GM19043 (cell line): Measurements from ENCODE around the gene NPAS3.

Experiments used
- ATAC-seq: cut with Tn5 transposase; IDR thresholded peaks from one replicate; pipeline ENCODE4 v1.9.1; 2021; ENCODE audit warnings: low read depth; ENCODE audit not compliant: unreplicated experiment

NPAS3 gene

DNA sequence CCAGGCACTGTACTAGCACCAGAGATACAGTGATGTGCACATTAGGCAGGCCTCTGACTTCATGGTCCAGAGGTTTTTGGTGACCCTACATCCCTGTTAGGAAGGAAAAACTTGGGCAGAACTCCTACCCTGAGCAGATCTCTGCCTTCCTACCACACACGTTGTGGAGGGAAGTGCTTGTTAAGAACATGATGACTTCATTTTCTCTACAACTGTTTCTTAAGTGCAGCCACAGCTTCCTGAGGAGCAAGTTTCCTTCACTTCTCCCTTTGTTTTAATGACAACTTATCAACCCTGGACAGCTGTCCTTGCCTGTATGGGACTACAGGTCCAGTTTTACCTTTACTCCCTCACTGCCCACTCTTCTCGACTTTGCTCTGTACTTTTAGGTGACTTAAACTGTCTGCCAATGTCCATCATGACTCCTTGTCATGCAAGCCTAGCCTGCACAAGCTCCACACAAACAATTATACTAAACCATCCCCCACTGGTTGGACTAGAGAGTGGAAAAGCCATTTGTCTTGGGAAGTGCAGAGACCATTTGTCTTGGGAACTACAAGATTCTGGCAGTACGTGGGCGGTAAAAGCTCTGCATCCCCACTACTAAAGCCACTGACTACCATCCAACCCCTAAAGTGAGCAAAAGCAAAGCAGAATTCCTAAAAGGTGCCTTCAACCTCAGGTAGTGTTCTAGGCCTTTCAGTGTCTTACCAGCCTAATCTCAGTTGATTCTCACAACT lies 652.4 kb downstream of the NPAS3 start:
- no peak for ATAC-seq

DNA sequence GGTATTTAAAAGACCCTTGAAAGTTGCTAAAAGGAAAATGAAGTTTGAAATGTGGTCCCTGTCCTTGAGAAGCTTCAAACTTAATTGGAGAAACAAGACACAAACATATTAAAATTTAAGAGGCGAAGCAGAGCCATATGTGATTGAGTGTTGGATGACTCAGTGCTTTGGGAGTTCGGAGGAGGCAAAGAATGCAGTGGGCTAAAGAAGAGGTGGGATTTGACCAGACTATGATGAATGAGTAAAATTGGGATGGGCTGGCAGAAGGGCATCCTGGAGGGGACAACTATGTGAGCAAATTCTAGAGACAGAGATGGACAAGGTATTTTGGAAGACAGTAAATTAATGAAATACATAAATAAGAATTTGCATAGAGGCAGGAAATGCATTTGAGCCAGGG lies 653.6 kb downstream of the NPAS3 start:
- ATAC-seq = no peak

DNA sequence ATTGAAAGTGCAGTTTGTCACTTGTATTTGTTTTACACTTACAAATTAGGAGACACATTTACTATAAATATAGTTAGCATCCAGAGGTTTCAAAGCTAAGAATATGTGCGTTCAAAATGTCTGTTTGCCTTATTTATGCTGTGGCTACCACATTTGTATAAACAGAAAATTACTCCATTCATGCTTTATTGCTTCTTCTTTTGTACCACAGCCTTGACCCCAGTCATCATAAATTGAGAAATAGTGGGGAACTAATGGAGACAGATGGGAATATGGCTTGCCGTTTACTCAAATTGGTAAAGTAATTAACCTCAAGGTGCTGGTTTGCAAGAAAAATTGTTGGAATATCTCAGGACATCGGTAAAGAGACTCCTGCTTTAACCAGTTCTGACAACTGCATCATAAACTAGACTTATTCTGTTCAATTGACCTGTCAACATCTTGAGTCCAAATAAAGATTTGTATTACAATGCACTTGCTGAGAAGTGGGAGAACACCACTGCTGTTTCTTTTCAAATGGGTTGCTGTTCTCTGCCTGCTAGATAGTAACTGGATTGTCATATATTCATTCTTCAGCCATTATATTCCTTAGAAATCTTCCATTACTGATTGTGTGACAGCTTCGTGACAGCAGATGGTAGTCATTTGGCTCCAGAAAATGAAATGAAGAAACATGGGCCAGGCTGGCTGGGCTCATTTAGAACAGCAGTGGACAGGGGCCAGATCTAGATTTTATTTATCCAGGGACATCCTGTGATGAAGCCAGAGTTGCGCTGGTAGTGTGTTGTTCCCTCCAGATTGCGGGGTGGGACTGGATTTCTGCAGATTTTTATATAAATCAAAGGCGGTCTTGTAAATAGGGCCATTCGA lies 657.8 kb downstream of the NPAS3 start:
- no peak for ATAC-seq

DNA sequence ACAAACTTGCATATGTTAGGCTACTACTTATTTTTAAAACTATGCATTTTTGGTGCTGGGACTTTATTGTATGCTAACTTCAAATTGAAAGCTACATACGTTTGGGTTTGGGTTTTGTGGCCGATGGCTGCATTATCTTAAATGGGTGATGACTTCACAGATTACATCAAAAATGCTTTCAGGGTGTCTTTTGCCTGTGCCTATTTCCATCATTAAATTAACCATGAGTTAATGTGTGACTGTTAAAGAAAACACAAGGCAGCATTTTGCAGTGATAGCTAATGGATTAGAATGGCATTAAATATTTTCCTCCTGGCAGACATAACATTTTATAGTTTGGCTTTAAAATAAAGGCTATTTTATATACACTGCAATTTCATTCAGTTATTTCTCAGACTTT lies 659.9 kb downstream of the NPAS3 start:
- no peak for ATAC-seq

DNA sequence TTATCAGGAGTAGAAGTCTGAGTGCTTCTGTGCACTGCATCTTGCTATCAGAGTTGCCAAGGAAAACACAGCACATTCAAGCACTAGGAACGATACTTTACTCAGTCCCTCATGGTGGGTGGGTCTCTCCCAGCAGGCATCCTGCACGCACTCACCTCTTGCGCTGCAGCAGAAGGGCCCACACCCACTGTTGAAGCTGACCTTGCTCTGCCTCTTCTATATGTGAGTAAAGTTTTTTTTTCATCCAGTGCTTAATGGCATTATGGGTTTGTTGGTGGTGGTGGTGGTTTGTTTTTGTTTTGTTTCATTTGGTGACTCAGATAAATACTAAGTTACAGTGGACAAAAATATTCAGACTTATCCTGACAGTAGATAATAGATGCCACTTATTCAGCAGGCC lies 663.7 kb downstream of the NPAS3 start:
- ATAC-seq = no peak

DNA sequence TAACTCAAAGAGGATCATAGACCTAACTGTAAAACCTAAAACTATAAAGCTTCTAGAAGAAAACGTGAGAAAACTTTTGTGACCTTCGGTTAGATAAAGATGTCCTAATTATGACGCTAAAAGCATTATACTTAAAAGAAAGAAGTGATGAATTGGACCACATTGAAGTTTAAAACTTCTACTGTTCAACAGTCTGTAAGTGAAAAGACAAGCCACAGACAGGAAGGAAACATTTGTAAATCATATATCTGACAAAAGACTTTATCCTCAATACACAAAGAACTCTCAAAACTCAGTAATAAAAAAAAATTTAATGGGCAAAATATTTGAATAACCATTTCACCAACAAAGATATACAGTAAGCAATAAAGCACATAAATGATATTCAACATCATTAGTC lies 667.9 kb downstream of the NPAS3 start:
- no peak for ATAC-seq

DNA sequence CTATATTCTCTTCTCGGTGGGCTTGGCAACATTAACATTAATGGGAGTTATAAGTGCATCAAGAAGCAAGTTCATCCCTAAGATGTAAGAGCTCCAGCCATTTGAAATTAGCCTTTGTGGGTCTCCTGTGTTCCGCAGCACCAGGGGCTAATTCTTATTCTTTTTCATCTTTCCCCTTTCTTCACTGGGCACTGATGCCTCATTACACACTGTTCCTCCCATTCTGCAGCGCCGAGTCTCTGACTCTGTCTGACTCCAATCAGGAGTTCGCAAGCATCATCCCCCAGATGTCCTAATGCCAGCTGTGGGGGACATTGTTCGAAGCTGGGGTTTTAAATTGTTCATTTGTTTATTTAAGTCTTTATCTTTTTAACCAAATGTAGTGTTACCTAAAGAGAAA lies 670.9 kb downstream of the NPAS3 start:
- no peak for ATAC-seq

DNA sequence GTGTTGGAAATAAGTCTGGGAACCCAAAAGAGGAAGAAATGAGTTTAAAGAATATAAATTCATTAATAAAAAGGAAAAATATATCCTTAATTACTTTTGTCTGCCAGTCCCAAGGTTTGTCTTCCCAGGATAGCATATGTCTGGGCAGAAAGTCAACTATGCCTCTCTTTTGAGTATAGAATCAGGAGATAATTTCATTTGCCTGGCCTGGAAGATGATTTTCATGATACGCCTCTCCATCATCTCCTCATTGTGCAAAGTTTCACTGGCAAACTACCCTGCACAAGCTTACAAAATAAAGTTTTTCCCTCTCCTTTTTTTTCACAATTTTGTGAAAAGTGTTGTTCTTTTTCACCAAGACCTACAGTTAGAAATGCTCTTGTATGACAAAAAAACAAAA lies 671.4 kb downstream of the NPAS3 start:
- ATAC-seq = no peak

DNA sequence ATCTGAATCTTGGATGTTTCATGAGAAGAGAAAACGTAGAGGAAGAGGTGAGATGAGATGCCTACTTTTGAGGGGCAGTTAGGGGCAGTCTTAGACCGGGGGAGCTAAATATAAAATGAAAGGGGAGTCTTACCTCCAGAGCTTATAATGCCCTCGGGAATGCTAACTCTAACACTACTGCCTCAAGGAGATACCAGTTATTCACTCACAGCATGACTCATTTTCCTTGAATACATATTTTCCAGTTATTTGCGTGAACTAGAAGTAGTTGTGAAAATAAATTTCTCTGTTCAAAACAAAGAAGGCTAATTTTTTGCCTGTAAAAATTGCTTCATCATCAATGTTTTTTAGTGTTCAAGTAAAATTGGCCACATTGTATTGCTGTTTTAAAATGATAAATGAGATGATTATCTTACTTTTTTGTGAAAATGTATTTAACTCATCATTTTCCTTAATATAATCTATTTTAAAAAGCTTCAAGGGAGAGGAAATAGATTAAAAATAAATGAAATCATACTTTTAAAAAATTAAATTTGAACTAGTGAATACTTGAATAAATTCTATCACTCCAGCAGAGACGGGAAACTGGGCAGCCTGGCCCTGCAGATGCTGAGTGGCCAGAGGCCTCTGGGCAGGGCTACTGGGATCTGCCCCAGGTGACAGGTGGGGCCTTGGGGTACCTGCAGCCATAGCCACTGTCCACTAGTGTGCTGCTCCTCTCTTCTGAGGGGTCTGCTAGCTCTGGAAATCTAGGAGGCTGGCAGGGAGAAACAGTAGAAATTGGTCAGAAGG lies 672.9 kb downstream of the NPAS3 start:
- no peak for ATAC-seq

DNA sequence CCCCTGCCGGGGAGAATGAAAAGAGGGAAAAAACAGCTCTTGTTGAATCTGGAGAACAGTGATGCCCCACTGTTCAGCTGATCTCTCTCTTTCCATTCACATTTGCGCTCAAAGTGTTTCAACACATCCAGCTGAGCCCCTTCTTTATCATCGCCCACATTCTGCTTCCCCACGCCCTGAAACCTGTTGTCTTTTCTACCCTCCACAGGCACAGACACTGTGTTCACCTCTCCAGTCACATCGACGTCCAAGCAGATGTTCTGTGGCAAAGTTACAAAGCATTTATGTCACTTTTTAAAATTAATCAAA lies 673.5 kb downstream of the NPAS3 start:
- no peak for ATAC-seq

DNA sequence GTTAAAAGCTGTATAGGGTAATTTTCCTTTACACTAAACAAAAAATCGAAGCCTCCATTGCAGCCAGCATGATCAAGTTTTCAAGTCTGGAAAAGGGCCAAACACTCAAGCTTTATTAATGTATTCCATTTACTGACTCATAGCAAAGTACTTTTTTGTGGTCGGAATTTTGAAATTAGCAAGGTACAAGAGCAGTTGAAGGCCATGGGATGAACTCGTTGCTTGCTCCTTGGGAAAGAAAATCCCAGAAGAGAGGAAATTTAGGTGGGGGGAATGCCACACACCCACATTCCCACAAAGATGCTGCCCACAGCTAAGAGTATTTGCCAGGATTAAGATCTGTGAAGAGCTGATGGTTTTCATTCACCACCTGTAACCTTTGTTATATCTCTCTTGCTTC lies 678.5 kb downstream of the NPAS3 start:
- ATAC-seq = no peak

DNA sequence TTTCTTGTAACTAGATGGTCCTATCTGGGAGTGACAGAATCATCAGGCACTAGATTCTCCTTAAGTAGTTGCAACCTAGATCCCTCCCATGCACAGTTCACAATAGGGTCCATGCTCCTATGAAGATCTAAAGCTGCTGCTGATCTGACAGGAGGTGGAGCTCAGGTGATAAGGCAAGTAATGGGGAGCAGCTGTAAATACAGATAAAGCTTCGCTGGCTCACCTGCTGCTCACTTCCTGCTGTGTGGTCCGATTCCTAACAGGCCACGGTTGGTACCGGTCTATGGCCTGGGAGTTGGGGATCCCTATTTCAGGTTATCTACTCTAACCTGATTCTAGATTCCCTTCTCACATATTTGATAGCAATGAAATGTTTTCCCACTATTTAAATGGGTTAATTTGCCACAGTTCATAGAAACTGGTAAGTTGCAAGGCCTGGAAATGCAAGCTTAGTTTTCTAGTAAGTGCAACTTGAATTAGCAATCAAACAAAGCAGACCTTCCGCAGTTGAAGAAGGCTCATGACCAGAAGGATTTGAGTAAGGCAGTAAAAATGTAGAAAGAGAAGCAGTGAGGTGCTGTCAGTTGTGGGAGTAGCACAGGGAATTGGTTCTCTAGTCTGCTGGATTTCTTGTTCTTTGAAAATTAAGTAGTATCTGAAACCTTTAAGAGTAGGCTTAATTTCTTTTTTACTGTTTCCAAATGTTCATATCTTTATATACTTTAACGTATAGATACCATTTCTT lies 679.9 kb downstream of the NPAS3 start:
- no peak for ATAC-seq

DNA sequence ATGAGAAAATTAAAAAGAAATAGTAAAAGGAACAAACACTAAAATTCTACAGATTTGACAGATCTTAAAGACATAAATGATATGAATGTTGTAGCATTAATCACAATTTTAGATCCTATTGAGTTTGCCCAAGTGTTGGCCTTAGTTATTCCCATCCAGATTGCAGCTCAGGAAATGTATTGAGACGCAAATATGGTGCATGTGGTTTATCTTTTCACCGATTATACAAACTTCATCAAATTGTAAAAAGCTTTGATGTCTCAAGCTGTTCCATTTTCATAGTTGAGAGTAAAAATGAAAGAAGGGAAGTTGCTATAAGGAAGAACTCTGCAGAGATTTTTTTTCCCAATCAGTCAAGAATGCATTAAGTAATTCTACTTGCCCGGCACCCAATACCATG lies 683.8 kb downstream of the NPAS3 start:
- ATAC-seq = no peak

DNA sequence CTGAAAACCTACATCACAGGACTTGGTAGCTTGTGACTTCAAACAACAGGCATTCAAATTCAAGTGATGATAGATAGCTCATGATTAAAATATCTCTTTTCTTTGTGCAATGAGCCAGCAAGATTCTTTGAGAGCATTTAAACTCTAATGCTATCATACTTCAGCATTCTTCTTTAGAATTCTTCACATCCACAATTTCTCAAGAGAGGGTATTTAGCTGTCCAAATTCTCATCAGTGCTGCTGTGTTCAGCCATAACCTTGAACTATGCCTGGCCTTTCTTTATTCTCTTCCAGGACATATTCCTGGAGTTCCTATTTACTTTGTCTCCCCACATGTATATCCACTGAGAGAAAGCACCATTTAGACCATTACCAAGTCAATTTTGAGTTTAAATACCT lies 691.1 kb downstream of the NPAS3 start:
- no peak for ATAC-seq

DNA sequence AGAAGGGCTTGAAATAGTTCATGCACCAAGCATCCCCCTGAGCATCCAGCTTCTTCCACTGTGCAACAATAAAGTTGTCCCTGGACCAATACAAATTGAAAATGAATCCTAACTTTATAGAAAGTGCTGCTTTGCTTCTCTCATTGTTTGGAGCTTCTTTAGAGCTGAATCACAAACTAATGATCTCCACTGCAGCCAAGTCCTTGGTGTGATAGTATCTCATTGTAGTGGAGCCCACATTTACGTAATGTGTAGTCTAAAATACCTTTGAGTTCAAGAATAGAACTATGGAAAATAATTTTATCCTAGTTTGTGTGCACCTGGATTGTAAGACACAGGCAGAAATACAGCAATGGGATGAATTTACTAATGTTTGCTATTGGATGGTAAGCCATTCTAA lies 692.3 kb downstream of the NPAS3 start:
- ATAC-seq = no peak

DNA sequence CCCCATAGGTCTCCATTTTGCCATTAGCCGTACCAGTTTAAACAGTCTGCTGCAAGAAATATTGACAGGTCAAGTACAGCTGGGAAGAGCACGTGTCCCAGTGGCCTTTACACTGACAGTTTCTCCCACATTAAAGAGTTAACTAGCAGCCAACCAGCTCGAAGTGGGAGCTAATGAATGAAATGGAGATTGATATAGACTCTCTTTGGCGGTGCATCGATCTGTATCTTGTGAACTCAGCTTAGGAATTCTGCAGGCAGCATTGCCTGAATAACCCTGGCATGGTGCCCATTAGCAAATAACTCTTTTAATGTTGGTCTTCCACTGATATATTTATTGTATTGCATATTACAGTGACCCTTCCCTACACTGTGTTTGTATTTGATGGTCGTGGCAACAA lies 692.8 kb downstream of the NPAS3 start:
- no peak for ATAC-seq

DNA sequence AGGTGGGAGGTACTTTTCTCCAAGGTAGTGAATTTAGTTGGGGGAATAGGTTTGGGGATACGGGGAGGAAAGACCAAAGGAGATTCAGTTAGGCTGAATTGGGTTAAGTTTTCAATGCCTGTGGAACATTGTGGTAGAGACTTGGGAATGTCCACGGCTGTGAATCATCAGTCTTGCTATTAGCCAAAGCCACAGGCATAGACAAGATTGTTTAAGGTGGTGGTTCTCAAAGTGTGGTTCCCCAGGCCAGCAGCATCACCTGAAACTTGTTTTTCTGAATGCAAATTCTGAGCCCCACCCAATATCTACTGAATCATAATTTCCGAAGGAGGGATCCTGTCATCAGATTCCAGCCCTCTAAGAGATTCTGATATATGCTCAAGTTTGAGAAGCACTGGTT lies 696.0 kb downstream of the NPAS3 start:
- ATAC-seq = no peak

DNA sequence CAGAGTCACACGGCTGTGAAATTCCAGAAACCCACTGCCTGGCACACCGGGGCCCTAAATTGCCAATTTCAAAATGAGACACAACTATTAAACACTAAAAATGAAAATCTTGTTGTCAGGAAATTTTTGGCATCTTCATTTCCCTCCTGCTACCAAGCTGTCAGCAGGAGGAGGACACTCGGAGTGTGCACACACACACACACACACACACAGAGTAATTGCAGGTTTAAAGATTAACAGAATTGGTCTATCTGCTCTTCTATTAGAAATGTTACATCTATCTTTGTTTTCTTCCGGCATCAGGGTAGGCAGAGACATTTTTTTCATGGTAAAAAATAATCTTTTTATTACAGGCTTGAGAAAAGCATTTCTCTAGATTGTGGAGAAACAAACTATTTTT lies 698.0 kb downstream of the NPAS3 start:
- no peak for ATAC-seq

DNA sequence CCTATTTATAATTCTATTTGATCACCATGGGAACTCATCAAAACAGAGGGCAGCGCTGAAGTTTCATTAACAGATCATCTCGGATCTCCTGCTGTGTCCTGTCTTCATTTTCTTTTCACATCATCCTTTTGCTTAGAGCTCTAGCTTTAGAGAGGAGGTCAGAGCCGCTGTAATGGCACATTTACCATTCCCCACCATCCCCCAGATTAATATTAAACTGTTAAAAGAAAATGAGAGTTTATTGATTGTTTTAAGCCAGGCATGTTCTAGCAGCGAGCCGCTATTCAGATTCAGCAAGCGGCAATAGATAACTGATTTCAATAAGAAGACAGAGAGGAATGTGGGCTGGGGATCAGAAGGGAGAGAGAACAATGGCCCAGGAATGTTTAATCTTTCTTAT lies 703.4 kb downstream of the NPAS3 start:
- ATAC-seq = no peak

DNA sequence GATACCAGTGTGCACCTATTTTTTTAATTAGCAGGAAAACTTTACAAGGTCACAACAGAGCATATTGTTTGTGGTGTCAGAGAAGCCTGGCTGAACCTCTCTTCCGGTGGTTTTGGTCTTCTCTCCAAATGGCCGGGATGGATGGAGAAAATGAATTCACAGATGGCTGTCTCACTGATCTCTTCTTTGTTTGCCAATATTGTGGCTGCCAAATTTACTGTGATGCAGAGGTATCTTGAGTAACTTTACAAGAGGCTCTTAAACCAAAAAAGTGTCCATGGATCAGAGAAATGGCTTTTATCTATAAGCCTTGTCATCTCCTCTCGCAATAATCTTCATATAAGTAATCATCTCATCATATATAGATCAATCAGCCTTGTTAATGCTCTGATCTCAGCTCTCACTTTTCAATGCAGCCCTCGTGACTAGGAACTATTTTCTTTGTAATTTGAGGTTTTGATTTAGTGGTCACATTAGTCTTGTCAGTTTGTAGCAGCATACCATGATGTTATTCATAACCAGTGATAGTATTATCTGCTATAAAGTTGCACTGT lies 704.1 kb downstream of the NPAS3 start:
- ATAC-seq = no peak
